ENCODE measurements around the gene ITIH3. TPM values are rescaled to one million over a fixed set of nuclear protein-coding genes. Genes with fewer than 3 reads are reported as not detected.

ITIH3 gene
- total and polyA plus RNA-seq, 2 of the 8 experiments (the other 6 are each of a cell fraction or from before 2014, with no cell fraction given), result not detected

DNA sequence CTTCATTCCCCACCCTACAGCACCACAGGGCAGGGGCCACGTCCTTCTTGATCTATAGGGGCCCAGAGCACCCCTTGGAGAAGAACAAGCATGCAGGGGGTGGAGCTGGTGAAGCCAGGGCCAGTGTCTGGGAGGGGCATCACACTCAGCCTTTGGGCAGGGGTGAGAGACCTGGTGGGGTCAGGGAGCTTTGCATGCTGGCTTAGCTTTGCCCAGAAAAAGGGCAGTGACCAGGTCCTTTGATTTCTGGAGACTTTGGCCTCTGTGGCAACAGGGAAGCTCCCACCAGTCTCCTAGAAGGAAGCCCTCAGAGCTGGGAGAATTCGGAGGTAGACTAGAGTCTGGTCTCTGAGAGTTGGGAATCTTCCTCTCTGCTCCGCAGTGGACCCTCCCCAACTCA is 34.9 kb downstream of the ITIH3 start (continued):
- TF ChIP-seq CTCF (IDR thresholded peaks at IDR 0.05; ENCODE audit: control extremely low read depth in 1 of 3, insufficient read depth in 1 of 3, low read depth in 1 of 3, low read length in 3 of 3), result no peak
